Fibroblast of lung (primary cell): ENCODE data around the gene WASL. TPM values are rescaled to one million over a fixed set of nuclear protein-coding genes. Genes with fewer than 3 reads are reported as not detected.
"Not testable (repeated sequence)": the region's sequence is repeated elsewhere in the genome, so short reads cannot be mapped to it uniquely, and the experiment has no call there.

ENCODE experiments used
- DNase-seq, 2 donors: peaks; one replicate each; pipeline versions ENCODE4 v3.0.0 to v3.0.0-alpha.2; 2010; ENCODE audit warnings: low read depth in 2 of 2
- H2AFZ ChIP-seq: 2 replicates; pipeline ENCODE4 v1.5.1; 2012; ENCODE audit warnings: low read length, control low read depth, inconsistent platforms
- H3K27ac ChIP-seq: 2 replicates; pipeline ENCODE4 v1.5.1; 2011; ENCODE audit warnings: low read length, control low read depth; ENCODE audit not compliant: insufficient read depth
- H3K27me3 ChIP-seq: 2 replicates; pipeline ENCODE4 v1.5.1; 2011; ENCODE audit warnings: mild to moderate bottlenecking, low read length; ENCODE audit not compliant: control insufficient read depth, insufficient read depth
- H3K36me3 ChIP-seq: 2 replicates; pipeline ENCODE4 v1.5.1; 2011; ENCODE audit warnings: low read length; ENCODE audit not compliant: control insufficient read depth, insufficient read depth
- H3K4me1 ChIP-seq: 2 replicates; pipeline ENCODE4 v1.5.1; 2011; ENCODE audit warnings: low read length; ENCODE audit not compliant: control insufficient read depth, insufficient read depth; ENCODE audit errors: extremely low read depth
- H3K4me2 ChIP-seq: 2 replicates; pipeline ENCODE4 v1.5.1; 2011; ENCODE audit warnings: low read length, control low read depth; ENCODE audit not compliant: insufficient read depth; ENCODE audit errors: extremely low read depth
- H3K4me3 ChIP-seq, 4 experiments: fragments of 200-600 bp in 1 of 4; sonication (generic) in 1 of 4; replicated peaks in 1 of 4; 2 replicates each; pipeline ENCODE4 v1.5.1; 2011 to 2016; ENCODE audit warnings: low read length in 4 of 4, low read depth in 3 of 4, mild to moderate bottlenecking in 3 of 4, control low read depth in 2 of 4, inconsistent platforms in 1 of 4, mixed read lengths in 1 of 4; ENCODE audit not compliant: insufficient read depth in 1 of 4; ENCODE audit errors: control extremely low read depth in 1 of 4
- H3K79me2 ChIP-seq: 2 replicates; pipeline ENCODE4 v1.5.1; 2012; ENCODE audit warnings: mild to moderate bottlenecking, low read length, inconsistent platforms; ENCODE audit not compliant: control insufficient read depth, insufficient read depth
- H3K9ac ChIP-seq: 2 replicates; pipeline ENCODE4 v1.5.1; 2011; ENCODE audit warnings: mild to moderate bottlenecking, low read length, control low read depth; ENCODE audit not compliant: insufficient read depth
- H3K9me3 ChIP-seq: 2 replicates; pipeline ENCODE4 v1.5.1; 2012; ENCODE audit warnings: low read depth, low read length; ENCODE audit not compliant: control insufficient read depth, insufficient read depth
- H4K20me1 ChIP-seq: 2 replicates; pipeline ENCODE4 v1.5.1; 2011; ENCODE audit warnings: low read length; ENCODE audit not compliant: control insufficient read depth, insufficient read depth; ENCODE audit errors: extremely low read depth
- CTCF ChIP-seq, 2 donors: IDR thresholded peaks in 1 of 2; conservative IDR thresholded peaks in 1 of 2; 1 replicate in 1 of 2; 2 replicates in 1 of 2; pipeline ENCODE4 v1.5.1; 2011 to 2012; ENCODE audit warnings: low read length in 2 of 2, control low read depth in 1 of 2, inconsistent platforms in 1 of 2, low read depth in 1 of 2, mild to moderate bottlenecking in 1 of 2
- EZH2 ChIP-seq: IDR thresholded peaks from 2 replicates; pipeline ENCODE4 v1.5.1; 2012; ENCODE audit warnings: low read length, control low read depth, mild to moderate bottlenecking; ENCODE audit errors: missing control alignments
- polyA plus RNA-seq, 2 donors: library from polyadenylated mRNA; depleted of rRNA in 1 of 2; stranded (reverse) in 1 of 2; unstranded in 1 of 2; fragments of >200 nt; gene quantifications; 2 replicates each; pipeline ENCODE4 v1.2.1, GENCODE V29; 2011 to 2012; ENCODE audit warnings: missing spikeins in 1 of 2
- total RNA-seq: library from RNA; depleted of rRNA; stranded (reverse); fragments of >200 nt; gene quantifications from 2 replicates; pipeline ENCODE4 v1.2.1, GENCODE V29; 2014

Gene WASL
- total and polyA plus RNA-seq, 2 donors (not counting 1 experiment from before 2014, with no cell fraction given), result 15.4 to 21.0 TPM

DNA sequence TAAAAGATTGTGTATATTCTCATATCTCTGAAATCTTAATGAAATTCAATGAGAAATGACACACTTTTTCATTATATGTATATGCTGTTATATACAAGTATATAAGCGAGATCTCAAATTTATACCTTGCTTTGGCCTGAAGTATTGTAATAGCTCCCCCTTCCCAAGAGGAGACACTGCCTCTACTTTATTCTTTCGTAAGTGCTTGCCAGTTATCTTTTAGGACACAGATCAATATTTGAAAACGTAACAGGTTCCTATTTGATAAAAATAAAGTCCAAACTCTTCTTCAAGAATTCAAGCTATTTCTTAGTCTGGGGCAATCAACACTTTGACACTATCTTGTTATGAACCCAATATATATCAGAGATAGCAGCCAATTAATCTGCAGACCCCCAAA, 24.9 kb downstream of the WASL start:
- Histone ChIP-seq H3K4me2 (no peak overlapping the region), H3K4me3 (no peak overlapping the region), H3K4me1 (peaks cover 7% of the 10 kb centered on the region), H3K27me3 (no peaks in the 10 kb centered on the region), H3K27ac (no peak overlapping the region), H3K36me3 (no peaks in the 10 kb centered on the region), H4K20me1 (no peaks in the 10 kb centered on the region), H2AFZ (no peak overlapping the region), H3K79me2 (peaks cover 62% of the 10 kb centered on the region), H3K9me3 (no peaks in the 10 kb centered on the region), H3K9ac (no peak overlapping the region)
- TF ChIP-seq EZH2 (no peak), CTCF (conservative IDR thresholded peaks at IDR 0.05 in 1 of 2, IDR thresholded peaks at IDR 0.05 in 1 of 2; ENCODE audit: low read depth in 1 of 2, low read length in 2 of 2) (no peak)
- DNase-seq, result no peak

DNA sequence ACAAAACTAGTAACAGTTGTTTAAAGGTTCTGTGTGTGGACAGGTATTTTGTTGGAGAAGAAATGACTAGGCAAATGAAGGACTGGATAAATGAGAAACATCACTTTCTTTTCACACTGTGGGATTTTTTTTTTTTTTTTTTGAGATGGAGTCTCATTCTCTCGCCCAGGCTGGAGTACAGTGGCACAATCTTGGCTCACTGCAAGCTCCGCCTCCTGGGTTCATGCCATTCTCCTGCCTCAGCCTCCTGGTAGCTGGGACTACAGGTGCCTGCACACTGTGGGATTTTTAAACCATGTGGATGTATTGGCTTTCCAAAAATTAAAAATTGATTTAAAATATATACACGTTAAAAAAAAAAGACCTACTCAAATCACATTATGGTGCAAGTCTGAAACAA, 28.3 kb downstream of the WASL start:
- H4K20me1 ChIP-seq, H3K9me3 ChIP-seq, H3K4me2 ChIP-seq, H3K4me3 ChIP-seq, DNase-seq, H3K36me3 ChIP-seq, H3K9ac ChIP-seq, H3K27me3 ChIP-seq, H2AFZ ChIP-seq, H3K4me1 ChIP-seq, H3K27ac ChIP-seq: not testable (repeated sequence)
- H3K79me2 ChIP-seq, result peaks cover 50% of the 10 kb centered on the region

DNA sequence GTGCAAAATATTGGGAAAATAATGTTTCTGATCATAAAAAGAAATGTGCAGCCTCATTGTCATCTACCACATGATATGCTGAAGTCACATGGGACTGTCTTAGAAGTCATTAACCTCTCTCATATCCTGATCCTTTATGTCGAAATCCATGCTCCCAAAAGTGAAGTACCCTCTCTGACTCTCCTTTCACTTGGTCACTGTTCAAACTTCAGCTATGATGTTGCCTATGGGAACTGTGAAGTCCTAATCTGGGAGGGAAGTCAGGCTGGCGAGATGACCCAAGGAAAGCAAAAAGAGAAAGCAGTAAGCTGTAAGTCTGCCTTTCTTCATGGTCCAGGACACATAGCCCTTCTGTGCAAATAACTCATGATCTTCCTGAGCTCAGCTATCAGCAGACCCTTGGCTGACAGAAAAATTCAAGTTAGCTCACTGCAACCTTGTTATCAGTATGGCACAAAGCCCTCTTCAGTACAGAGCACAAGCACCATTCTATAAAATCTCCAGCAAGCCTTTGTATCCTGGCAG, 29.5 kb downstream of the WASL start:
- Histone ChIP-seq H3K4me1 (no peaks in the 10 kb centered on the region), H4K20me1 (no peaks in the 10 kb centered on the region), H3K27ac (no peak overlapping the region), H3K36me3 (no peaks in the 10 kb centered on the region), H3K79me2 (peaks cover 43% of the 10 kb centered on the region), H2AFZ (no peak overlapping the region), H3K4me3 (no peak overlapping the region), H3K4me2 (no peak overlapping the region), H3K9ac (no peak overlapping the region), H3K27me3 (no peaks in the 10 kb centered on the region), H3K9me3 (no peaks in the 10 kb centered on the region)
- TF ChIP-seq EZH2 (no peak), CTCF (conservative IDR thresholded peaks at IDR 0.05 in 1 of 2, IDR thresholded peaks at IDR 0.05 in 1 of 2; ENCODE audit: low read depth in 1 of 2, low read length in 2 of 2) (no peak)
- no peak for DNase-seq
